RWPE2 (cell line): Measurements from ENCODE around the gene SHISA7.

Experiments used
- ATAC-seq: fragments of 200-7000 bp; cut with Tn5 transposase; 3 replicates; pipeline ENCODE4 v1.9.1; 2021; ENCODE audit warnings: low read depth
- DNase-seq: peaks from one replicate; pipeline ENCODE4 v3.0.0-alpha.2; 2020; ENCODE audit warnings: low spot score
- H3K27ac ChIP-seq: fragments of 450-650 bp; 2 replicates; pipeline ENCODE4 v1.5.1; 2017; ENCODE audit warnings: mild to moderate bottlenecking; ENCODE audit not compliant: poor library complexity, severe bottlenecking
- H3K27me3 ChIP-seq: fragments of 250-450 bp; sonication (Bioruptor Pico); 2 replicates; pipeline ENCODE4 v1.5.1; 2021; ENCODE audit warnings: mild to moderate bottlenecking, moderate library complexity; ENCODE audit not compliant: insufficient read depth, poor library complexity, severe bottlenecking
- H3K36me3 ChIP-seq: fragments of 250-450 bp; sonication (Bioruptor Pico); 2 replicates; pipeline ENCODE4 v1.5.1; 2020; ENCODE audit warnings: low read depth, mild to moderate bottlenecking, moderate library complexity
- H3K4me1 ChIP-seq: fragments of 250-450 bp; sonication (Bioruptor Pico); 2 replicates; pipeline ENCODE4 v1.5.1; 2021; ENCODE audit warnings: mild to moderate bottlenecking, moderate library complexity; ENCODE audit not compliant: insufficient read depth, poor library complexity, severe bottlenecking
- H3K4me3 ChIP-seq: fragments of 250-450 bp; sonication (Bioruptor Pico); 2 replicates; pipeline ENCODE4 v1.5.1; 2021; ENCODE audit warnings: mild to moderate bottlenecking, moderate library complexity; ENCODE audit not compliant: severe bottlenecking
- H3K9me3 ChIP-seq: fragments of 250-450 bp; sonication (Bioruptor Pico); 2 replicates; pipeline ENCODE4 v1.5.1; 2021; ENCODE audit warnings: mild to moderate bottlenecking, moderate library complexity; ENCODE audit not compliant: severe bottlenecking
- CTCF ChIP-seq: fragments of 450-650 bp; IDR thresholded peaks from one replicate; pipeline ENCODE4 v1.5.1; 2017; ENCODE audit warnings: mild to moderate bottlenecking, moderate library complexity; ENCODE audit not compliant: poor library complexity, severe bottlenecking

SHISA7 gene

GRCh38 chr19:55391191-55391670 lies 51.9 kb downstream of the SHISA7 start:
- ATAC-seq: no peak
- DNase-seq: no peak
- TF ChIP-seq CTCF: no peak
- Histone ChIP-seq H3K36me3 (peaks cover 56% of the 10 kb centered on the region), H3K4me1 (peaks cover 4% of the 10 kb centered on the region), H3K27me3 (no peaks in the 10 kb centered on the region), H3K9me3 (no peaks in the 10 kb centered on the region), H3K27ac (peak overlapping the region; percentile 6), H3K4me3 (no peak overlapping the region)

GRCh38 chr19:55390461-55390880 lies 52.6 kb downstream of the SHISA7 start:
- Histone ChIP-seq H3K27ac (peak overlapping the region; percentile 6), H3K27me3 (no peaks in the 10 kb centered on the region), H3K9me3 (no peaks in the 10 kb centered on the region), H3K4me3 (no peak overlapping the region), H3K36me3 (peaks cover 60% of the 10 kb centered on the region), H3K4me1 (peaks cover 4% of the 10 kb centered on the region)
- no peak for ATAC-seq
- DNase-seq: no peak
- no peak for TF ChIP-seq CTCF

- peaks cover 4% of the 10 kb centered on the region for H3K4me1 ChIP-seq
- DNase-seq: no peak
- H3K27ac ChIP-seq: peak overlapping the region; percentile 2
- no peaks in the 10 kb centered on the region for H3K27me3 ChIP-seq
- H3K4me3 ChIP-seq: no peak overlapping the region
- peaks cover 60% of the 10 kb centered on the region for H3K36me3 ChIP-seq
- no peaks in the 10 kb centered on the region for H3K9me3 ChIP-seq
- ATAC-seq: no peak
- no peak for TF ChIP-seq CTCF
These were observed 53.4 kb downstream of the SHISA7 start for GRCh38 chr19:55389386-55390317.

- Histone ChIP-seq H3K4me1 (peaks cover 7% of the 10 kb centered on the region), H3K36me3 (peaks cover 60% of the 10 kb centered on the region)
These were observed 55.2 kb downstream of the SHISA7 start for GRCh38 chr19:55387736-55388497.

More at GRCh38 chr19:55387736-55388497, 55.2 kb downstream of the SHISA7 start:
- Histone ChIP-seq H3K9me3 (no peaks in the 10 kb centered on the region), H3K27me3 (no peaks in the 10 kb centered on the region), H3K27ac (peak overlapping the region; percentile 93), H3K4me3 (peak overlapping the region; percentile 73)
- no peak for DNase-seq
- ATAC-seq: no peak
- TF ChIP-seq CTCF: no peak
